Measurements from ENCODE around the gene GOLPH3. TPM values are rescaled to one million over a fixed set of nuclear protein-coding genes. Genes with fewer than 3 reads are reported as not detected.

The GOLPH3 gene
- total RNA-seq, 1 experiment from 2014 or later: 69.2 TPM

DNA sequence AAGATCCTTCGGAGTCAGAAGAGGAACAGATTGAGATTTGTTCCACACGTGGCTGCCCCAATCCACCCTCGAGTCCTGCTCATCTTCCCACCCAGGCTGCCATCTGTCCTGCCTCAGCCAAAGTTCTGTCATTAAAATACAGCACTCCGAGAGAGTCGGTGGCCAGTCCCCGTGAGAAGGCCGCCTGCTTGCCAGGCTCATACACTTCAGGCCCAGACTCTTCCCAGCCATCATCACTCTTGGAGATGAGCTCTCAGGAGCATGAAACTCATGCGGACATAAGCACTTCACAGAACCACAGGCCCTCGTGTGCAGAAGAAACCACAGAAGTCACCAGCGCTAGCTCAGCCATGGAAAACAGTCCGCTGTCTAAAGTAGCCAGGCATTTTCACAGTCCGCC is 85.9 kb downstream of the GOLPH3 start:
- H3K27me3 ChIP-seq (ENCODE audit: insufficient read depth, low read length): no peaks in the 10 kb centered on the region
- RAD21 ChIA-PET (ENCODE audit: low non-redundant PET in 1 of 2, low total read pairs in 2 of 2, uncharacterized antibody in 2 of 2, unreplicated experiment in 2 of 2): no interaction called here
- no peaks in the 10 kb centered on the region for H3K36me3 ChIP-seq (ENCODE audit: control insufficient read depth in 1 of 2, insufficient read depth in 2 of 2, low read length in 2 of 2)
- no peaks in the 10 kb centered on the region for H3K79me2 ChIP-seq (ENCODE audit: insufficient read depth, low read length)
- no peak overlapping the region for H3K4me3 ChIP-seq (replicated peaks in 1 of 2; ENCODE audit: low read depth in 1 of 2, low read length in 2 of 2)
- H2AFZ ChIP-seq (ENCODE audit: low read depth, low read length, poor library complexity, severe bottlenecking): no peak overlapping the region
- POLR2A ChIA-PET: no interaction called here
- no peaks in the 10 kb centered on the region for H4K20me1 ChIP-seq (ENCODE audit: insufficient read depth)
- H3K9me2 ChIP-seq (ENCODE audit: insufficient read depth): no peaks in the 10 kb centered on the region
- no peak for ATAC-seq
- TF ChIP-seq POLR2A (IDR thresholded peaks at IDR 0.05; ENCODE audit: borderline replicate concordance, extremely low read depth, insufficient read depth, insufficient read length): no peak
- no peak for TF ChIP-seq TCF7L2 (IDR thresholded peaks at IDR 0.05; ENCODE audit: borderline replicate concordance, extremely low read depth, insufficient read depth, insufficient read length)
- TF ChIP-seq SIN3A (IDR thresholded peaks at IDR 0.05; ENCODE audit: low read depth): no peak
- no peak for TF ChIP-seq EZH2 (IDR thresholded peaks at IDR 0.05)
- TF ChIP-seq POLR2AphosphoS5 (IDR thresholded peaks at IDR 0.05; ENCODE audit: low read depth, low read length): no peak
- no peak for TF ChIP-seq FOSL1 (IDR thresholded peaks at IDR 0.05; ENCODE audit: low read depth)
- TF ChIP-seq RAD21 (IDR thresholded peaks at IDR 0.05; ENCODE audit: low read depth): no peak
- no peak for TF ChIP-seq CEBPB (IDR thresholded peaks at IDR 0.05; ENCODE audit: low read depth)
- TF ChIP-seq, protein P1, sequence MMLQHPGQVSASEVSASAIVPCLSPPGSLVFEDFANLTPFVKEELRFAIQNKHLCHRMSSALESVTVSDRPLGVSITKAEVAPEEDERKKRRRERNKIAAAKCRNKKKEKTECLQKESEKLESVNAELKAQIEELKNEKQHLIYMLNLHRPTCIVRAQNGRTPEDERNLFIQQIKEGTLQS (IDR thresholded peaks at IDR 0.05): no peak
- TF ChIP-seq EGR1 (IDR thresholded peaks at IDR 0.05; ENCODE audit: low read depth): no peak
- DNase-seq (ENCODE audit: low read depth, low spot score): no peak
- CTCF ChIA-PET: no interaction called here
- no TSS peak for BruUV-seq (replicated peaks)
- intact Hi-C loops (cut with micrococcal nuclease): no loop called here
- no peaks in the 10 kb centered on the region for H3K4me1 ChIP-seq (ENCODE audit: control insufficient read depth in 1 of 2, insufficient read depth in 2 of 2, low read length in 2 of 2)
- no peak overlapping the region for H3K9ac ChIP-seq (ENCODE audit: low read length)
- H3K9me3 ChIP-seq (ENCODE audit: control insufficient read depth in 1 of 2, insufficient read depth in 1 of 2, low read depth in 1 of 2, low read length in 2 of 2): no peaks in the 10 kb centered on the region
- no peak overlapping the region for H3K27ac ChIP-seq (ENCODE audit: low read depth, low read length)
- H3K4me2 ChIP-seq (ENCODE audit: low read length): no peak overlapping the region

DNA sequence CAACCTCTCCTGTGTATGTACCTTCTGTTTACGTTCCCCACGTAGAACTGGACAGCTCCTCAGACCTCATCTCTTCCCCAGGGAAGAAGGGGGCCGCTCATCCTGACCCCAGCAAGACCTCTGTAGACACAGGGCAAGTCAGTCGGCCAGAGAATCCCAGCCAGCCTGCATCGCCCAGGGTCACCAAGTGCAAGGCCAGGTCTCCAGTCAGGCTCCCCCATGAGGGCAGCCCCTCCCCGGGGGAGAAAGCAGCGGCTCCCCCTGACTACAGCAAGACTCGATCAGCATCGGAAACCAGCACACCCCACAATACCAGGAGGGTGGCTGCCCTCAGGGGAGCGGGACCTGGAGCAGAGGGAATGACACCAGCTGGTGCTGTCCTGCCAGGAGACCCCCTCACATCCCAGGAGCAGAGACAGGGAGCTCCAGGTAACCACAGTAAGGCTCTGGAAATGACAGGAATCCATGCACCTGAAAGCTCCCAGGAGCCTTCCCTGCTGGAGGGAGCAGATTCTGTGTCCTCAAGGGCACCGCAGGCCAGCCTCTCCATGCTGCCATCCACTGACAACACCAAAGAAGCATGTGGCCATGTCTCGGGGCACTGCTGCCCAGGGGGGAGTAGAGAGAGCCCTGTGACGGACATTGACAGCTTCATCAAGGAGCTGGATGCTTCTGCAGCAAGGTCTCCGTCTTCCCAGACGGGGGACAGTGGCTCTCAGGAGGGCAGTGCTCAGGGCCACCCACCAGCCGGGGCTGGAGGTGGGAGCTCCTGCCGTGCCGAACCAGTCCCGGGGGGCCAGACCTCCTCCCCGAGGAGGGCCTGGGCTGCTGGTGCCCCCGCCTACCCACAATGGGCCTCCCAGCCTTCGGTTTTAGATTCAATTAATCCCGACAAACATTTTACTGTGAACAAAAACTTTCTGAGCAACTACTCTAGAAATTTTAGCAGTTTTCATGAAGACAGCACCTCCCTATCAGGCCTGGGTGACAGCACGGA is 86.7 kb downstream of the GOLPH3 start:
- Histone ChIP-seq H3K79me2 (ENCODE audit: insufficient read depth, low read length) (no peaks in the 10 kb centered on the region), H3K9ac (ENCODE audit: low read length) (no peak overlapping the region), H3K27me3 (ENCODE audit: insufficient read depth, low read length) (no peaks in the 10 kb centered on the region), H3K9me2 (ENCODE audit: insufficient read depth) (no peaks in the 10 kb centered on the region), H3K27ac (ENCODE audit: low read depth, low read length) (no peak overlapping the region), H3K9me3 (ENCODE audit: control insufficient read depth in 1 of 2, insufficient read depth in 1 of 2, low read depth in 1 of 2, low read length in 2 of 2) (no peaks in the 10 kb centered on the region), H3K4me2 (ENCODE audit: low read length) (no peak overlapping the region), H3K4me1 (ENCODE audit: control insufficient read depth in 1 of 2, insufficient read depth in 2 of 2, low read length in 2 of 2) (no peaks in the 10 kb centered on the region), H2AFZ (ENCODE audit: low read depth, low read length, poor library complexity, severe bottlenecking) (no peak overlapping the region), H3K36me3 (ENCODE audit: control insufficient read depth in 1 of 2, insufficient read depth in 2 of 2, low read length in 2 of 2) (no peaks in the 10 kb centered on the region), H3K4me3 (replicated peaks in 1 of 2; ENCODE audit: low read depth in 1 of 2, low read length in 2 of 2) (no peak overlapping the region), H4K20me1 (ENCODE audit: insufficient read depth) (no peaks in the 10 kb centered on the region)
- intact Hi-C loops (cut with micrococcal nuclease): no loop called here
- BruUV-seq (replicated peaks): no TSS peak
- TF ChIP-seq EZH2phosphoT487 (IDR thresholded peaks at IDR 0.05; ENCODE audit: borderline replicate concordance): no peak
- no peak for TF ChIP-seq POLR2AphosphoS5 (IDR thresholded peaks at IDR 0.05; ENCODE audit: low read depth, low read length)
- no peak for TF ChIP-seq TCF7L2 (IDR thresholded peaks at IDR 0.05; ENCODE audit: borderline replicate concordance, extremely low read depth, insufficient read depth, insufficient read length)
- no peak for TF ChIP-seq ZFX (IDR thresholded peaks at IDR 0.05)
- TF ChIP-seq, protein P2, sequence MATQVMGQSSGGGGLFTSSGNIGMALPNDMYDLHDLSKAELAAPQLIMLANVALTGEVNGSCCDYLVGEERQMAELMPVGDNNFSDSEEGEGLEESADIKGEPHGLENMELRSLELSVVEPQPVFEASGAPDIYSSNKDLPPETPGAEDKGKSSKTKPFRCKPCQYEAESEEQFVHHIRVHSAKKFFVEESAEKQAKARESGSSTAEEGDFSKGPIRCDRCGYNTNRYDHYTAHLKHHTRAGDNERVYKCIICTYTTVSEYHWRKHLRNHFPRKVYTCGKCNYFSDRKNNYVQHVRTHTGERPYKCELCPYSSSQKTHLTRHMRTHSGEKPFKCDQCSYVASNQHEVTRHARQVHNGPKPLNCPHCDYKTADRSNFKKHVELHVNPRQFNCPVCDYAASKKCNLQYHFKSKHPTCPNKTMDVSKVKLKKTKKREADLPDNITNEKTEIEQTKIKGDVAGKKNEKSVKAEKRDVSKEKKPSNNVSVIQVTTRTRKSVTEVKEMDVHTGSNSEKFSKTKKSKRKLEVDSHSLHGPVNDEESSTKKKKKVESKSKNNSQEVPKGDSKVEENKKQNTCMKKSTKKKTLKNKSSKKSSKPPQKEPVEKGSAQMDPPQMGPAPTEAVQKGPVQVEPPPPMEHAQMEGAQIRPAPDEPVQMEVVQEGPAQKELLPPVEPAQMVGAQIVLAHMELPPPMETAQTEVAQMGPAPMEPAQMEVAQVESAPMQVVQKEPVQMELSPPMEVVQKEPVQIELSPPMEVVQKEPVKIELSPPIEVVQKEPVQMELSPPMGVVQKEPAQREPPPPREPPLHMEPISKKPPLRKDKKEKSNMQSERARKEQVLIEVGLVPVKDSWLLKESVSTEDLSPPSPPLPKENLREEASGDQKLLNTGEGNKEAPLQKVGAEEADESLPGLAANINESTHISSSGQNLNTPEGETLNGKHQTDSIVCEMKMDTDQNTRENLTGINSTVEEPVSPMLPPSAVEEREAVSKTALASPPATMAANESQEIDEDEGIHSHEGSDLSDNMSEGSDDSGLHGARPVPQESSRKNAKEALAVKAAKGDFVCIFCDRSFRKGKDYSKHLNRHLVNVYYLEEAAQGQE (IDR thresholded peaks at IDR 0.05; ENCODE audit: low read depth): no peak
- no peak for TF ChIP-seq SIN3A (IDR thresholded peaks at IDR 0.05; ENCODE audit: low read depth)
- ChIA-PET CTCF (no interaction called here), RAD21 (ENCODE audit: low non-redundant PET in 1 of 2, low total read pairs in 2 of 2, uncharacterized antibody in 2 of 2, unreplicated experiment in 2 of 2) (no interaction called here), POLR2A (no interaction called here)
- no peak for ATAC-seq
- no peak for DNase-seq (ENCODE audit: low read depth, low spot score)

Data from HCT116 (cell line).